22Rv1 (cell line): ENCODE results near the gene TBX3.

Source experiments
- CTCF ChIP-seq: fragments of 450-650 bp; IDR thresholded peaks from 2 replicates; pipeline ENCODE4 v1.5.1; 2017; ENCODE audit warnings: mild to moderate bottlenecking
- ZFX ChIP-seq: fragments of 450-650 bp; IDR thresholded peaks from 2 replicates; pipeline ENCODE4 v1.6.1; 2017; ENCODE audit warnings: antibody characterized with exemption, borderline replicate concordance

GRCh38 chr12:114684098-114684869 is at the start of gene TBX3:
- peak; percentile 87 for TF ChIP-seq CTCF
- TF ChIP-seq ZFX = no peak
